IMR-90 (cell line): ENCODE results near the gene S100A1. TPM values are rescaled to one million over a fixed set of nuclear protein-coding genes. Genes with fewer than 3 reads are reported as not detected.

Source experiments
- ATAC-seq: fragments of 200-7000 bp; cut with Tn5 transposase; 2 replicates; pipeline ENCODE4 v1.9.1; 2020; ENCODE audit warnings: low read depth, mild to moderate bottlenecking, moderate library complexity
- BruUV-seq: library from RNA; stranded (reverse); fragments of 400-500 nt; replicated peaks from 2 replicates; lab custom pipeline; 2021; lab: Mats Ljungman, UMichigan
- CTCF ChIA-PET: fragments of 300-600 bp; formaldehyde crosslinking; extraction: SDS; loops from one replicate; lab custom pipeline; 2021; ENCODE audit warnings: antibody characterized with exemption; lab: Yijun Ruan, JAX
- POLR2A ChIA-PET: fragments of 300-600 bp; sonication (Branson Sonifier 250); formaldehyde crosslinking; loops from one replicate; lab custom pipeline; 2022; ENCODE audit warnings: antibody characterized with exemption; ENCODE audit not compliant: unreplicated experiment; lab: Charles Lee
- DNase-seq: peaks from one replicate; pipeline ENCODE4 v3.0.0; 2013
- H2AFZ ChIP-seq: replicated peaks from 2 replicates; pipeline ENCODE3; 2013; ENCODE audit warnings: low read length, mild to moderate bottlenecking; ENCODE audit not compliant: poor library complexity
- H2AK5ac ChIP-seq: 2 replicates; pipeline ENCODE4 v1.6.1; 2013; ENCODE audit warnings: low read depth, low read length, inconsistent platforms
- H2AK9ac ChIP-seq: replicated peaks from 2 replicates; pipeline ENCODE3; 2013; ENCODE audit warnings: mild to moderate bottlenecking, low read depth, low read length, moderate library complexity; ENCODE audit not compliant: poor library complexity
- H2BK120ac ChIP-seq: 2 replicates; pipeline ENCODE4 v1.6.1; 2013; ENCODE audit warnings: low read depth, low read length, inconsistent platforms
- H2BK15ac ChIP-seq: 3 replicates; pipeline ENCODE4 v1.6.1; 2013; ENCODE audit warnings: low read depth, low read length, inconsistent platforms
- H2BK20ac ChIP-seq: 2 replicates; pipeline ENCODE4 v1.6.1; 2013; ENCODE audit warnings: low read depth, mild to moderate bottlenecking, inconsistent platforms, low read length, moderate library complexity
- H2BK5ac ChIP-seq: 2 replicates; pipeline ENCODE4 v1.6.1; 2013; ENCODE audit warnings: mild to moderate bottlenecking, low read depth, low read length, inconsistent platforms; ENCODE audit not compliant: poor library complexity, severe bottlenecking
- H3K14ac ChIP-seq: replicated peaks from 2 replicates; pipeline ENCODE4 v1.6.1; 2013; ENCODE audit warnings: low read depth, low read length, inconsistent platforms
- H3K18ac ChIP-seq: 2 replicates; pipeline ENCODE4 v1.6.1; 2013; ENCODE audit warnings: low read depth, low read length, control low read depth
- H3K23ac ChIP-seq: 2 replicates; pipeline ENCODE4 v1.6.1; 2013; ENCODE audit warnings: low read depth, low read length, inconsistent platforms
- H3K27ac ChIP-seq: 2 replicates; pipeline ENCODE4 v1.5.1; 2013; ENCODE audit warnings: mild to moderate bottlenecking, control low read depth, low read length; ENCODE audit not compliant: insufficient read depth
- H3K27me3 ChIP-seq: 2 replicates; pipeline ENCODE4 v1.6.1; 2013; ENCODE audit warnings: low read length; ENCODE audit not compliant: control insufficient read depth, insufficient read depth
- H3K36me3 ChIP-seq: 2 replicates; pipeline ENCODE4 v1.6.1; 2013; ENCODE audit warnings: low read length, mixed read lengths; ENCODE audit not compliant: control insufficient read depth, insufficient read depth
- H3K4ac ChIP-seq: 2 replicates; pipeline ENCODE4 v1.6.1; 2013; ENCODE audit warnings: low read depth, low read length, inconsistent platforms
- H3K4me1 ChIP-seq: 2 replicates; pipeline ENCODE4 v1.6.1; 2013; ENCODE audit warnings: low read length, mixed read lengths; ENCODE audit not compliant: control insufficient read depth, insufficient read depth
- H3K4me2 ChIP-seq: 2 replicates; pipeline ENCODE4 v1.6.1; 2013; ENCODE audit warnings: low read depth, mild to moderate bottlenecking, control low read depth, low read length, moderate library complexity
- H3K4me3 ChIP-seq: 2 replicates; pipeline ENCODE4 v1.5.1; 2013; ENCODE audit warnings: low read depth, mild to moderate bottlenecking, control low read depth, low read length, moderate library complexity; ENCODE audit not compliant: insufficient read depth
- H3K56ac ChIP-seq: 2 replicates; pipeline ENCODE4 v1.6.1; 2013; ENCODE audit warnings: low read length, inconsistent platforms; ENCODE audit not compliant: insufficient read depth; ENCODE audit errors: extremely low read depth
- H3K79me1 ChIP-seq, 2 experiments: 2 replicates each; pipeline ENCODE4 v1.6.1; 2013; ENCODE audit warnings: low read length in 2 of 2, inconsistent platforms in 1 of 2, low read depth in 1 of 2
- H3K9ac ChIP-seq: 2 replicates; pipeline ENCODE4 v1.6.1; 2013; ENCODE audit warnings: low read depth, low read length, control low read depth
- H3K9me1 ChIP-seq: 2 replicates; pipeline ENCODE4 v1.6.1; 2013; ENCODE audit warnings: low read length, inconsistent platforms; ENCODE audit not compliant: insufficient read depth
- H3K9me3 ChIP-seq: 2 replicates; pipeline ENCODE4 v1.6.1; 2013; ENCODE audit warnings: low read length; ENCODE audit not compliant: control insufficient read depth, insufficient read depth
- H4K20me1 ChIP-seq: 2 replicates; pipeline ENCODE4 v1.6.1; 2013; ENCODE audit warnings: low read length, inconsistent platforms; ENCODE audit not compliant: insufficient read depth
- H4K5ac ChIP-seq: 2 replicates; pipeline ENCODE4 v1.6.1; 2013; ENCODE audit warnings: mild to moderate bottlenecking, low read depth, low read length, control low read depth
- H4K8ac ChIP-seq, 2 experiments: 2 replicates each; pipeline ENCODE4 v1.6.1; 2013; ENCODE audit warnings: low read depth in 2 of 2, low read length in 2 of 2, control low read depth in 1 of 2, inconsistent platforms in 1 of 2
- H4K91ac ChIP-seq: 2 replicates; pipeline ENCODE4 v1.6.1; 2013; ENCODE audit warnings: low read depth, low read length, inconsistent platforms; ENCODE audit not compliant: insufficient read depth
- BHLHE40 ChIP-seq: fragments of 150-350 bp; IDR thresholded peaks from 2 replicates; pipeline ENCODE4 v1.6.1; 2016; ENCODE audit warnings: mild to moderate bottlenecking, low read depth, low read length
- RFX5 ChIP-seq: IDR thresholded peaks from 2 replicates; pipeline ENCODE4 v1.8.0; 2012; ENCODE audit warnings: low read depth, mild to moderate bottlenecking, low read length, moderate library complexity
- WGBS, 2 experiments: methylation state at CpG; one replicate each; pipeline versions ENCODE4 v1.1.5 to v1.1.7; 2013; ENCODE audit warnings: missing lambda C conversion rate in 2 of 2; ENCODE audit not compliant: insufficient read length in 1 of 2; ENCODE audit errors: extremely low coverage in 2 of 2; 5-methylcytosine and 5-hydroxymethylcytosine counted together
- dilution Hi-C: fragments of 300-500 bp; cut with HindIII; formaldehyde crosslinking; loops from one replicate; pipeline ENCODE4 v1.14.3; 2018; ENCODE audit warnings: low sequenced_read_pairs; ENCODE audit not compliant: unreplicated experiment
- in situ Hi-C: fragments of 300-500 bp; cut with MboI; formaldehyde crosslinking; loops from 3 replicates; pipeline ENCODE4 v1.14.3; 2019; ENCODE audit warnings: low sequenced_read_pairs, inconsistent platforms, mixed read lengths
- intact Hi-C: fragments of 100-400 bp; cut with micrococcal nuclease; formaldehyde crosslinking; loops from 2 replicates; pipeline ENCODE4 v1.10.0; 2022
- polyA plus RNA-seq, 3 experiments: library from polyadenylated mRNA; depleted of rRNA; stranded (reverse); fragments of >200 nt; gene quantifications; 2 replicates each; pipeline ENCODE4 v1.2.3, GENCODE V29; 2012; ENCODE audit warnings: low replicate concordance in 1 of 3
- total RNA-seq: library from RNA; depleted of rRNA; stranded (reverse); fragments of >200 nt; gene quantifications from 2 replicates; pipeline ENCODE4 v1.2.3, GENCODE V29; 2012

Gene S100A1
- total and polyA plus RNA-seq, 2 of the 4 experiments (the other 2 are of a cell fraction), result 0.18 to 0.29 TPM

GRCh38 chr1:153616144-153616916, 11.9 kb upstream of the S100A1 start, which contains the start of gene S100A14:
TSS of gene S100A14 (minus strand) at chr1:153616325. CDS start at chr1:153615858, 467 bp downstream.
- 0 out of 2 replicates have a peak within 1 kb of the TSS, but pooled peaks have one; percentile 7 for H3K23ac ChIP-seq
- no peak within 1 kb of the TSS for H2BK5ac ChIP-seq
- dilution Hi-C loops, result no loop called here
- H3K4me3 ChIP-seq, result no peak within 1 kb of the TSS
- 90% methylated on average over 2 of the region's 10 CpGs; no CpG with 5 or more reads in 1 of the 2 experiments for WGBS, 2 experiments
- peak within 1 kb of the TSS in 1 of 2 experiments; percentile 19; a peak in 1 of 4 replicates for H4K8ac ChIP-seq
- no peak within 1 kb of the TSS for H3K4me2 ChIP-seq
- peak within 1 kb of the TSS; percentile 88 for H2AK9ac ChIP-seq
- CTCF ChIA-PET, result interaction anchor here (0.8 to 0.9 kb wide), 2 partner anchors 11 to 40 kb away, joined by 3 read pairs; partner anchors contain the start of gene S100A13
- peak within 1 kb of the TSS; percentile 44 for H4K5ac ChIP-seq
- H3K27ac ChIP-seq, result no peak within 1 kb of the TSS
- H3K9me1 ChIP-seq, result no peaks in the 10 kb centered on the region
- H2AK5ac ChIP-seq, result peak within 1 kb of the TSS; percentile 48
- H3K9me3 ChIP-seq, result no peaks in the 10 kb centered on the region
- in situ Hi-C loops, result no loop called here
- peaks cover 6 to 14% of the 10 kb centered on the region in 2 experiments for H3K79me1 ChIP-seq
- DNase-seq, result no peak
- no peak within 1 kb of the TSS for H2BK15ac ChIP-seq
- H2BK120ac ChIP-seq, result peak within 1 kb of the TSS; percentile 26; the same call in 1 of the 2 replicates
- H2BK20ac ChIP-seq, result no peak within 1 kb of the TSS
- H3K18ac ChIP-seq, result no peak within 1 kb of the TSS
- no peak within 1 kb of the TSS for H3K14ac ChIP-seq
- peaks cover 18% of the 10 kb centered on the region for H3K36me3 ChIP-seq
- TF ChIP-seq BHLHE40 (peak; percentile 66), RFX5 (no peak)
- H2AFZ ChIP-seq, result peak within 1 kb of the TSS; percentile 47
- no peaks in the 10 kb centered on the region for H4K20me1 ChIP-seq
- intact Hi-C loops, result no loop called here
- H3K4me1 ChIP-seq, result peaks cover 13% of the 10 kb centered on the region
- H3K27me3 ChIP-seq, result no peaks in the 10 kb centered on the region
- no peak within 1 kb of the TSS for H3K9ac ChIP-seq
- ATAC-seq, result no peak
- no TSS peak for BruUV-seq
- peak within 1 kb of the TSS; percentile 40 for H3K4ac ChIP-seq
- H4K91ac ChIP-seq, result peak within 1 kb of the TSS; percentile 32
- H3K56ac ChIP-seq, result no peak within 1 kb of the TSS
- POLR2A ChIA-PET, result no interaction called here
